Kidney (tissue), 14 donors: Measurements from ENCODE around the gene PTPRM. TPM values are rescaled to one million over a fixed set of nuclear protein-coding genes. Genes with fewer than 3 reads are reported as not detected.

Experiments used
- DNase-seq, 5 donors: peaks; one replicate each; pipeline ENCODE4 v3.0.0-alpha.2; 2013 to 2020
- FAIRE-seq: peaks from 2 replicates; lab custom pipeline; 2012; peaks lifted over from hg19 to GRCh38; lab: Jason Lieb, UNC
- H3K27ac ChIP-seq, 2 donors: one replicate each; pipeline ENCODE4 v1.7.0; 2013; ENCODE audit warnings: low read depth in 2 of 2, low read length in 2 of 2, inconsistent platforms in 1 of 2
- H3K27me3 ChIP-seq: one replicate; pipeline ENCODE4 v1.7.1; 2013; ENCODE audit warnings: low read length, inconsistent platforms; ENCODE audit not compliant: control insufficient read depth, insufficient read depth
- H3K36me3 ChIP-seq, 3 donors: one replicate each; pipeline versions ENCODE4 v1.7.0 to v1.7.1; 2013; ENCODE audit warnings: low read length in 3 of 3, control low read depth in 1 of 3, inconsistent platforms in 1 of 3; ENCODE audit not compliant: insufficient read depth in 3 of 3, control insufficient read depth in 2 of 3
- H3K4me1 ChIP-seq, 3 donors: one replicate each; pipeline versions ENCODE4 v1.7.0 to v1.7.1; 2013; ENCODE audit warnings: low read length in 3 of 3, inconsistent platforms in 1 of 3, low read depth in 1 of 3; ENCODE audit not compliant: control insufficient read depth in 2 of 3, insufficient read depth in 2 of 3
- H3K4me3 ChIP-seq, 3 donors: one replicate each; pipeline versions ENCODE4 v1.7.0 to v1.8.1; 2013; ENCODE audit warnings: low read length in 3 of 3, control low read depth in 1 of 3, inconsistent platforms in 1 of 3
- H3K9ac ChIP-seq, 3 donors: one replicate each; pipeline versions ENCODE4 v1.7.0 to v1.7.1; 2013; ENCODE audit warnings: low read length in 3 of 3, control low read depth in 1 of 3, inconsistent platforms in 1 of 3
- H3K9me3 ChIP-seq, 3 donors: one replicate each; pipeline versions ENCODE4 v1.7.0 to v1.7.1; 2013; ENCODE audit warnings: low read length in 3 of 3, control low read depth in 1 of 3, inconsistent platforms in 1 of 3; ENCODE audit not compliant: control insufficient read depth in 2 of 3, insufficient read depth in 1 of 3
- CTCF ChIP-seq: IDR thresholded peaks from 3 replicates; pipeline ENCODE4 v1.5.1; 2012; ENCODE audit warnings: mild to moderate bottlenecking, moderate library complexity, borderline replicate concordance; ENCODE audit not compliant: insufficient read depth; ENCODE audit errors: extremely low read depth
- intact Hi-C: fragments of 100-400 bp; cut with DNase I; formaldehyde crosslinking; loops from one replicate; pipeline ENCODE4 v1.11.1; 2022
- polyA plus RNA-seq: library from polyadenylated mRNA; stranded (reverse); fragments of 350-450 nt; fragmentation: Illumina TruSeq; extraction: RNeasy Lipid Tissue Mini Kit (QIAGEN cat#74804); gene quantifications from one replicate; pipeline ENCODE4 v1.2.3, GENCODE V29; 2014; ENCODE audit warnings: low read depth, low replicate concordance; ENCODE audit not compliant: insufficient read depth
- total RNA-seq: library from RNA; stranded (reverse); fragmentation: NEBNext Ultra II Directional; extraction: Animal tissue kit (Norgen Biotek cat#: 25700); gene quantifications from one replicate; pipeline ENCODE4 v1.2.1, GENCODE V29; 2021
- donor health status: control.
- donor health status: control.
- donor health status: control.
- donor health status: control.
- donor health status: control.
- donor health status: DM: yes; HTN: yes; CAD: no.
- donor health status: Normal renal cell carcinoma (clear cell type).

PTPRM gene
- total and polyA plus RNA-seq, 2 donors from 2014 or later = 52.4 to 98.9 TPM

GRCh38 chr18:8188184-8188583 lies 621.1 kb downstream of the PTPRM start:
- DNase-seq = no peak
- intact Hi-C loops = no loop called here
- Histone ChIP-seq H3K36me3 (no peaks in the 10 kb centered on the region), H3K4me1 (no peaks in the 10 kb centered on the region), H3K4me3 (no peak overlapping the region), H3K9me3 (no peaks in the 10 kb centered on the region), H3K27me3 (no peaks in the 10 kb centered on the region), H3K27ac (no peak overlapping the region), H3K9ac (no peak overlapping the region)
- TF ChIP-seq CTCF = no peak
- FAIRE-seq = no peak

- H3K36me3 ChIP-seq = no peaks in the 10 kb centered on the region
- TF ChIP-seq CTCF = no peak
- no peaks in the 10 kb centered on the region for H3K4me1 ChIP-seq
- H3K9ac ChIP-seq = no peak overlapping the region
- no peak for FAIRE-seq
- intact Hi-C loops = no loop called here
- no peak overlapping the region for H3K4me3 ChIP-seq
- no peaks in the 10 kb centered on the region for H3K9me3 ChIP-seq
- no peak overlapping the region for H3K27ac ChIP-seq
- DNase-seq = no peak
- no peaks in the 10 kb centered on the region for H3K27me3 ChIP-seq
These were observed 623.9 kb downstream of the PTPRM start for GRCh38 chr18:8190980-8191379.

- no peak for FAIRE-seq
- H3K27ac ChIP-seq = no peak overlapping the region
- H3K9me3 ChIP-seq = no peaks in the 10 kb centered on the region
- no peak for TF ChIP-seq CTCF
- peak in 3 of 5 donors; percentile 45 to 70 (median 51) for DNase-seq
- no peak overlapping the region for H3K4me3 ChIP-seq
- intact Hi-C loops = no loop called here
- no peaks in the 10 kb centered on the region for H3K4me1 ChIP-seq
- no peaks in the 10 kb centered on the region for H3K27me3 ChIP-seq
- H3K9ac ChIP-seq = no peak overlapping the region
- H3K36me3 ChIP-seq = no peaks in the 10 kb centered on the region
These were observed 627.3 kb downstream of the PTPRM start for GRCh38 chr18:8194431-8194830.

- intact Hi-C loops = no loop called here
- Histone ChIP-seq H3K4me3 (no peak overlapping the region), H3K27me3 (no peaks in the 10 kb centered on the region), H3K9ac (no peak overlapping the region), H3K36me3 (no peaks in the 10 kb centered on the region), H3K9me3 (no peaks in the 10 kb centered on the region), H3K4me1 (no peaks in the 10 kb centered on the region), H3K27ac (no peak overlapping the region)
- FAIRE-seq (no peak), DNase-seq (no peak)
- no peak for TF ChIP-seq CTCF
These were observed 629.1 kb downstream of the PTPRM start for GRCh38 chr18:8196238-8196637.
